GDM1 (cell line): Measurements from ENCODE around the gene IL13RA2.

Experiments
- DNase-seq: peaks from one replicate; lab custom pipeline; 2025; lab: John Stamatoyannopoulos, UW

Gene IL13RA2

GRCh38 chrX:115017455-115017854, at the start of gene IL13RA2:
IL13RA2 (minus strand) TSS chrX:115017616; CDS start chrX:115017269, 347 bp downstream.
- no peak for DNase-seq

GRCh38 chrX:115065304-115065703, 47.9 kb upstream of the IL13RA2 start:
- DNase-seq = no peak

- DNase-seq = no peak
Measured at GRCh38 chrX:115060013-115060412, 42.6 kb upstream of the IL13RA2 start.

GRCh38 chrX:115058276-115058675, 40.9 kb upstream of the IL13RA2 start:
- no peak for DNase-seq

- no peak for DNase-seq
Measured at GRCh38 chrX:115054876-115055275, 37.5 kb upstream of the IL13RA2 start.

- DNase-seq = no peak
Measured at GRCh38 chrX:115053223-115053622, 35.8 kb upstream of the IL13RA2 start.

- DNase-seq = no peak
Measured at GRCh38 chrX:115047715-115048114, 30.3 kb upstream of the IL13RA2 start.

GRCh38 chrX:115047181-115047580, 29.8 kb upstream of the IL13RA2 start:
- DNase-seq = no peak

- no peak for DNase-seq
Measured at GRCh38 chrX:115040417-115040816, 23.0 kb upstream of the IL13RA2 start.

GRCh38 chrX:115038406-115038805, 21.0 kb upstream of the IL13RA2 start:
- DNase-seq = no peak

GRCh38 chrX:115036029-115036428, 18.6 kb upstream of the IL13RA2 start:
- DNase-seq = no peak

- no peak for DNase-seq
Measured at GRCh38 chrX:115031989-115032388, 14.6 kb upstream of the IL13RA2 start.

GRCh38 chrX:115030625-115031024, 13.2 kb upstream of the IL13RA2 start:
- no peak for DNase-seq

- DNase-seq = no peak
Measured at GRCh38 chrX:115029869-115030570, 12.6 kb upstream of the IL13RA2 start.

GRCh38 chrX:115029440-115029839, 12.0 kb upstream of the IL13RA2 start:
- no peak for DNase-seq

GRCh38 chrX:115023811-115024210, 6.4 kb upstream of the IL13RA2 start:
- DNase-seq = no peak

- peak; percentile 7 for DNase-seq
Measured at GRCh38 chrX:115023139-115023538, 5.7 kb upstream of the IL13RA2 start.

GRCh38 chrX:115021121-115021520, 3.7 kb upstream of the IL13RA2 start:
- DNase-seq = no peak

- no peak for DNase-seq
Measured at GRCh38 chrX:115018944-115019343, 1.5 kb upstream of the IL13RA2 start.

GRCh38 chrX:115018040-115018647, 728 bp upstream of the IL13RA2 start:
- DNase-seq = no peak

- DNase-seq = no peak
Measured at GRCh38 chrX:115013705-115014104, 3.7 kb downstream of the IL13RA2 start.

- no peak for DNase-seq
Measured at GRCh38 chrX:115011428-115011827, 6.0 kb downstream of the IL13RA2 start.

- no peak for DNase-seq
Measured at GRCh38 chrX:114999906-115000305, 17.5 kb downstream of the IL13RA2 start.

GRCh38 chrX:114997779-114998178, 19.6 kb downstream of the IL13RA2 start:
- no peak for DNase-seq
